Measurements from ENCODE around the gene NFKBIE. TPM values are rescaled to one million over a fixed set of nuclear protein-coding genes. Genes with fewer than 3 reads are reported as not detected.
A peak's percentile ranks its signal among the peaks of the same experiment; 100 is the strongest.

Gene NFKBIE
- total RNA-seq, 1 experiment from 2014 or later: 7.6 TPM

- CTCF ChIA-PET: interaction anchor here (0.7 to 3.7 kb wide), 6 partner anchors 10 to 78 kb away, joined by 3 to 22 read pairs (median 4); no protein-coding TSS in a partner anchor
- POLR2A ChIA-PET: interaction anchor here (1.2 to 3.0 kb wide), 2 partner anchors 16 to 21 kb away, joined by 3 to 27 read pairs; partner anchors contain the start of gene HSP90AB1
- H4K20me1 ChIP-seq (ENCODE audit: insufficient read depth): peaks cover 4% of the 10 kb centered on the region; the same call in 1 of the 2 replicates
- no peak overlapping the region; the same call in 1 of the 2 replicates for H3K27ac ChIP-seq (ENCODE audit: low read depth, low read length)
- no TSS peak for BruUV-seq (replicated peaks)
- RAD21 ChIA-PET (ENCODE audit: low non-redundant PET in 1 of 2, low total read pairs in 2 of 2, uncharacterized antibody in 2 of 2, unreplicated experiment in 2 of 2): no interaction called here
- peak overlapping the region; percentile 81 for H3K9ac ChIP-seq (ENCODE audit: low read length)
- H2AFZ ChIP-seq (ENCODE audit: low read depth, low read length, poor library complexity, severe bottlenecking): no peak overlapping the region
- intact Hi-C loops (cut with micrococcal nuclease): no loop called here
- ATAC-seq (no peak), DNase-seq (ENCODE audit: low read depth, low spot score) (no peak)
- H3K4me1 ChIP-seq (ENCODE audit: control insufficient read depth in 1 of 2, insufficient read depth in 2 of 2, low read length in 2 of 2): peaks cover 32 to 55% of the 10 kb centered on the region in 2 experiments
- H3K4me2 ChIP-seq (ENCODE audit: low read length): peak overlapping the region; percentile 93
- H3K27me3 ChIP-seq (ENCODE audit: insufficient read depth, low read length): no peaks in the 10 kb centered on the region
- H3K9me2 ChIP-seq (ENCODE audit: insufficient read depth): no peaks in the 10 kb centered on the region
- H3K4me3 ChIP-seq (replicated peaks in 1 of 2; ENCODE audit: low read depth in 1 of 2, low read length in 2 of 2): peak overlapping the region; percentile 65 to 74
- peaks cover 2 to 20% of the 10 kb centered on the region in 2 experiments; a peak in 2 of 4 replicates for H3K36me3 ChIP-seq (ENCODE audit: control insufficient read depth in 1 of 2, insufficient read depth in 2 of 2, low read length in 2 of 2)
- H3K79me2 ChIP-seq (ENCODE audit: insufficient read depth, low read length): peaks cover 55% of the 10 kb centered on the region
- no peak for TF ChIP-seq TCF7L2 (IDR thresholded peaks at IDR 0.05; ENCODE audit: borderline replicate concordance, extremely low read depth, insufficient read depth, insufficient read length)
- TF ChIP-seq RAD21 (IDR thresholded peaks at IDR 0.05; ENCODE audit: low read depth): no peak
- no peak for TF ChIP-seq MAX (IDR thresholded peaks at IDR 0.05)
- TF ChIP-seq EZH2phosphoT487 (IDR thresholded peaks at IDR 0.05; ENCODE audit: borderline replicate concordance): no peak
- TF ChIP-seq SRF (IDR thresholded peaks at IDR 0.05; ENCODE audit: low read depth): no peak
- no peak for TF ChIP-seq ZFX (IDR thresholded peaks at IDR 0.05)
- no peak for TF ChIP-seq FOSL1 (IDR thresholded peaks at IDR 0.05; ENCODE audit: low read depth)
- TF ChIP-seq CBX3 (IDR thresholded peaks at IDR 0.05; ENCODE audit: low read depth): no peak
- TF ChIP-seq POLR2AphosphoS5 (IDR thresholded peaks at IDR 0.05; ENCODE audit: low read depth, low read length): no peak
- TF ChIP-seq EZH2 (IDR thresholded peaks at IDR 0.05): no peak
- no peak for TF ChIP-seq SP1 (IDR thresholded peaks at IDR 0.05; ENCODE audit: low read depth)
- no peak for TF ChIP-seq POLR2A (IDR thresholded peaks at IDR 0.05; ENCODE audit: borderline replicate concordance, extremely low read depth, insufficient read depth, insufficient read length)
- TF ChIP-seq CEBPB (IDR thresholded peaks at IDR 0.05; ENCODE audit: low read depth): no peak
- TF ChIP-seq JUND (IDR thresholded peaks at IDR 0.05): no peak
- TF ChIP-seq CTCF (IDR thresholded peaks at IDR 0.05 in 2 of 3, conservative IDR thresholded peaks at IDR 0.05 in 1 of 3; ENCODE audit: borderline replicate concordance in 1 of 3, insufficient read depth in 1 of 3, low read depth in 2 of 3, low read length in 2 of 3): no peak
- TF ChIP-seq ELF1 (IDR thresholded peaks at IDR 0.05; ENCODE audit: borderline replicate concordance, low read depth): no peak
- TF ChIP-seq ZBTB33 (IDR thresholded peaks at IDR 0.05; ENCODE audit: extremely low read depth, insufficient replicate concordance, low read length): no peak
- no peaks in the 10 kb centered on the region for H3K9me3 ChIP-seq (ENCODE audit: control insufficient read depth in 1 of 2, insufficient read depth in 1 of 2, low read depth in 1 of 2, low read length in 2 of 2)
Measured at GRCh38 chr6:44224965-44225305, 40.4 kb downstream of the NFKBIE start.

Data from HCT116 (cell line).